Activated gamma-delta T cell (primary cell): ENCODE data around the gene CTRB2.

Source experiments
- DNase-seq: peaks from one replicate; lab custom pipeline; 2025; lab: John Stamatoyannopoulos, UW
- total RNA-seq, 2 donors: gene quantifications; one replicate each; lab custom pipeline; 2026; lab: John Stamatoyannopoulos, UW

CTRB2 gene
- total RNA-seq = 0 reads per million in 2 donors

- DNase-seq = no peak
Measured at GRCh38 chr16:75206749-75207451, at the start of gene CTRB2. CTRB2 (minus strand) TSS chr16:75207161; CDS start chr16:75207141, 20 bp downstream.

- no peak for DNase-seq
Measured at GRCh38 chr16:75256059-75256571, 49.2 kb upstream of the CTRB2 start.

GRCh38 chr16:75254359-75254837 lies 47.4 kb upstream of the CTRB2 start:
- DNase-seq = no peak

GRCh38 chr16:75252946-75253911 lies 46.3 kb upstream of the CTRB2 start:
- DNase-seq = no peak

- DNase-seq = no peak
Measured at GRCh38 chr16:75252049-75252864, 45.3 kb upstream of the CTRB2 start.

GRCh38 chr16:75251280-75252048 lies 44.5 kb upstream of the CTRB2 start, which contains the start of gene BCAR1:
BCAR1 (minus strand) TSS chr16:75251624; CDS start chr16:75251482, 142 bp downstream.
- DNase-seq = no peak

- DNase-seq = no peak
Measured at GRCh38 chr16:75250809-75251279, 43.9 kb upstream of the CTRB2 start.

GRCh38 chr16:75250089-75250808 lies 43.3 kb upstream of the CTRB2 start:
- DNase-seq = no peak

GRCh38 chr16:75249441-75249840 lies 42.5 kb upstream of the CTRB2 start:
- DNase-seq = no peak

- no peak for DNase-seq
Measured at GRCh38 chr16:75248536-75249380, 41.8 kb upstream of the CTRB2 start.

- DNase-seq = no peak
Measured at GRCh38 chr16:75248142-75248535, 41.2 kb upstream of the CTRB2 start.

- DNase-seq = no peak
Measured at GRCh38 chr16:75247249-75247648, 40.3 kb upstream of the CTRB2 start.

- DNase-seq = no peak
Measured at GRCh38 chr16:75246504-75247205, 39.7 kb upstream of the CTRB2 start.

- DNase-seq = no peak
Measured at GRCh38 chr16:75244844-75245758, 38.1 kb upstream of the CTRB2 start.

GRCh38 chr16:75244225-75244809 lies 37.4 kb upstream of the CTRB2 start:
- DNase-seq = no peak

- DNase-seq = no peak
Measured at GRCh38 chr16:75243667-75244224, 36.8 kb upstream of the CTRB2 start.
